GM19438 (cell line): Measurements from ENCODE around the gene ADRA1B.

Source experiments
- ATAC-seq: cut with Tn5 transposase; IDR thresholded peaks from one replicate; pipeline ENCODE4 v1.9.1; 2021; ENCODE audit warnings: low read depth; ENCODE audit not compliant: unreplicated experiment

The ADRA1B gene

GRCh38 chr5:159901308-159901707 is 15.0 kb upstream of the ADRA1B start:
- no peak for ATAC-seq

- ATAC-seq: no peak
These were observed 14.5 kb upstream of the ADRA1B start for GRCh38 chr5:159901772-159902171.

DNA sequence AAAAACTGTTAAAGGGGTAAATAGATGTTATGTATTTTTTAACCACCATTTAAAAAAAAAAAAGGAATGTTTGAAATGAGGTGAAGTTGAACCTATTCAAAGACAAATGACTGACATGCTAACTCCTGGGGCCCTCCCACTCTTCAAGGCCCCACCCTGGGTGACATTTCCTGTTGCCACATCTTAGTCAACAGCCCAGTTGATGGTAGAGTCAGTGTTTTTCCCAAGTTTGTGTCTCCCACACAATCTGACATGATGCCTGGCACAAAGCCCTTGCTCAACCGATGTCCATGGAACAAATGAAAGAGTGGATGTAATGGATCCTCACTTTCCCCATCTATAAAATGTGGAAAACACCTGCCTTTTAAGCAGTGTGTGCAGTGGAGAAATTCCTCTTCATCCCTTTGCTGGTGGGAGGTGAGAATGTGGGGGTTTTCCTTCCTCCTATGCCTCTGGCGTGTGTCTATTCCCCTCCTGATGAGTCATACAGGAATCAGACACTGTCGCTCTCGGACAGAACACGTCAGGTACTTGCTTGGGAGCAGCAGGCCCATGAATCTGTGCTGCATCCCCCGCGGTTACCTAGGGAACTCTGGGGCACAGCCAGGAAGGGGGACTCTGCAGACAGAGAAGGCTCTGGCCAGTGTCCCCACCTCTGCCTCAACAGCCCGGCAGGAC is 13.7 kb upstream of the ADRA1B start:
- ATAC-seq: no peak

DNA sequence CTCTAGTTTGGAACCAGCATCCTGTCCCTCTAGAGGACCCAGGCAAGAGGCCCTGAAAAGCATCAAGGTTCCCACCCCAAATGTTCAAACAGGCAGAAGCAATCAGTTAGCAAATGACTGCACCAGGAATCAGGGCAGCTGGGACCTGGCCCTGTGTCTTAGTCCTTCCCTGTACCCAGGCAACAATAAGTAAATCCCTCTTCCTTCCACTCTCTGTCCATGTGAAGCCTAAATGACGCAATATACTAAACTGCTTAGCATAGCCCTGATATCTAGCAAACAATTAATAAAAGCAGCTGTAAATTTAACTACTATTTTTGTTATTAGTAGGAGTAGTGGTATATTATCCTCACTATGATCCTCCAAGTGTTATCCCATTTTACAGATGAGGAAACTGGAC is 13.2 kb upstream of the ADRA1B start:
- ATAC-seq: no peak

GRCh38 chr5:159904874-159905273 is 11.4 kb upstream of the ADRA1B start:
- ATAC-seq: no peak

DNA sequence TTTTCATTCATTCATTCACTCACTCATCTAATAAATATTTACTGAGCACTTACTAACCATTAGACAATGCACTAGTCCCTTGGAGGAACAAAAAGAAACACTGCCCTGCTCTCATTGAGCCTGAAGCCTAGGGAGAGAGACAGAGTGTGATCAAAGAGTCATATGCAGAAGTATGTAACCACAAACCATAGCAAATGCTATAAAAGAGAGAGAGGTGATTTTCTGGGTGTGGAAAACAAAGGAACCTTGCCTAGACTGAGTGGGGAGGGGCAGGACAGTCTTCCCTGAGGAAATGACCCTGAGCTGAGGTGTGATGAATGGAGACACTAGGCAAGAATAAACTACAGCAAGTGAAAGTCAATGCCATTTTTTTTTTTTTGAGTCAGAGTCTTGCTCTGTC is 10.8 kb upstream of the ADRA1B start:
- ATAC-seq: no peak

GRCh38 chr5:159906463-159906862 is 9.8 kb upstream of the ADRA1B start:
- no peak for ATAC-seq

DNA sequence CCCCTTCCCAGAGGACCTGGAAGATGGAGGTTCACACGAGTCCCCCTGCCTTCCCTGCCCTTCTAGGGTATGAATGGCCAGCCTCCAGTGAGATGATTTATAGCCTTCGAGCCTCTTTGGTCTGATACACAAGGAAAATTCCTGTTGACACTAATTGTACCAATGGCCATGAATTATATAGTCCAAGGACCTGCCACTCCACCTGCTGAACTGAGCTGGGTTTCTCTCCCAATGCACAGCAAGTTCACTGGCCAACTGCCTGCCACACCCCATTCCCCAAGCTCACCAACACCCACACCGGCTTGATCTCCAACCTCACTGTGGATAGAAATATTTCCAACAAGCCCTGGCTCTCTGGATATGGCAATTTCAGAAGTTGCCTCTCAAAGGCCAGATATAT is 9.3 kb upstream of the ADRA1B start:
- ATAC-seq: no peak

- ATAC-seq: no peak
These were observed 8.3 kb upstream of the ADRA1B start for GRCh38 chr5:159907689-159908590.

GRCh38 chr5:159908591-159908940 is 7.7 kb upstream of the ADRA1B start:
- no peak for ATAC-seq

GRCh38 chr5:159909126-159909525 is 7.2 kb upstream of the ADRA1B start:
- ATAC-seq: no peak

- ATAC-seq: no peak
These were observed 6.0 kb upstream of the ADRA1B start for GRCh38 chr5:159910207-159910842.

DNA sequence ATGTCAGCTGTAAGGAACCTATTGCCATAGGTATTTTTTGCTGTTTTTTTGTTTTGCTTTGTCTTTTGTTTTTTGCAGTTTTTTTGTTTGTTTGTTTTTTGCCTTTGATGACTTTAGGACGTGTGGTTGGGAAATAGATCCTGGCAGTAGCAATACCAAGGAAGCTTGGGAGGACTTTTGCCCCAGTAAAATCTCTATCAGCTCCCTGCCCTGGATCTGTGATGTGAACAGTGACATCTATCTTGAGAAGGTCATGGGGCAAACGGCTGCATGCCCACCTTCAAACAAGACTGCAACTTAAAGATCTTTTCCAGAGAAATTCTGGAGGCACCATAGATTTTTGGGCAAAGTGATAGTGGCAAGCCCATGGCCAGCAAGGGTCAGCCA is 5.4 kb upstream of the ADRA1B start:
- no peak for ATAC-seq

DNA sequence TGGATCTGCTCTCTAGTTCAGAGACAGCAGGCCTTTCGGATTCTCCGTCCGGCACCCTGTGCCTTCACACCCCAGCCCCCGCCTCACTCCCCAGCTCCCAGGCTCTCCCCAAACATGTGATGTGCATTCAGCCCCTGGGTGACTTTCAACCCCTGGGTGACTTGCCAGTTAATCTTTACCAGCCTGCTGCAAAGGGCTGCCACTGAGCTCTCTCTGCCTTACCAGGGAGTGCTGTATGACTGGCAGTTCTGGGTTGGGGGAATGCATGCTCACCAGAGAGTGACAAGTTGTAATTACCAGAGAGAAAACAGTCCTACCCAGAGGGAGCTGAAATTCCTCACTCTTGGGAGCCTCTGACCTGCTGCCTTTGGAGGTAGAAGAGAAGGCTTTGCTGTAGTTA is 4.9 kb upstream of the ADRA1B start:
- no peak for ATAC-seq

GRCh38 chr5:159912033-159912800 is 4.1 kb upstream of the ADRA1B start:
- ATAC-seq: no peak

- ATAC-seq: no peak
These were observed 3.2 kb upstream of the ADRA1B start for GRCh38 chr5:159913048-159913447.

DNA sequence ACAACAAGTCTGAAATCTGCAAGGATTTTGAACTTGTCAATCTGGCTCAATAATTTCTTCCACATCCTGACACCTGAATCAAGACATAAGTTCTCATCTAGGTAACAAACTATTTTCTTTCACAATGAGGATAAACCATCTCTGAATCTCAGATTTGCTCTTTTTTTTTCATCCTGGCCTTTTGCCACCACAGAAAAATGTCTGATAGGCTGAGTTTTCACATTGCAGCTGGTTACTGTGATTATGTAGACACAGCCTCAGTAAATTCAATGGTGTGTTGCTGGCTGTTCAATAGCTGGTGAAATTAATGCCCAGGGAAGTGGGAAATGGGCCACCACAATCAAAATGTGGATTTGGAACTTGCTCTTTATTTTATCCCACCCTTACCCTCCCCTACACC is 2.8 kb upstream of the ADRA1B start:
- no peak for ATAC-seq

DNA sequence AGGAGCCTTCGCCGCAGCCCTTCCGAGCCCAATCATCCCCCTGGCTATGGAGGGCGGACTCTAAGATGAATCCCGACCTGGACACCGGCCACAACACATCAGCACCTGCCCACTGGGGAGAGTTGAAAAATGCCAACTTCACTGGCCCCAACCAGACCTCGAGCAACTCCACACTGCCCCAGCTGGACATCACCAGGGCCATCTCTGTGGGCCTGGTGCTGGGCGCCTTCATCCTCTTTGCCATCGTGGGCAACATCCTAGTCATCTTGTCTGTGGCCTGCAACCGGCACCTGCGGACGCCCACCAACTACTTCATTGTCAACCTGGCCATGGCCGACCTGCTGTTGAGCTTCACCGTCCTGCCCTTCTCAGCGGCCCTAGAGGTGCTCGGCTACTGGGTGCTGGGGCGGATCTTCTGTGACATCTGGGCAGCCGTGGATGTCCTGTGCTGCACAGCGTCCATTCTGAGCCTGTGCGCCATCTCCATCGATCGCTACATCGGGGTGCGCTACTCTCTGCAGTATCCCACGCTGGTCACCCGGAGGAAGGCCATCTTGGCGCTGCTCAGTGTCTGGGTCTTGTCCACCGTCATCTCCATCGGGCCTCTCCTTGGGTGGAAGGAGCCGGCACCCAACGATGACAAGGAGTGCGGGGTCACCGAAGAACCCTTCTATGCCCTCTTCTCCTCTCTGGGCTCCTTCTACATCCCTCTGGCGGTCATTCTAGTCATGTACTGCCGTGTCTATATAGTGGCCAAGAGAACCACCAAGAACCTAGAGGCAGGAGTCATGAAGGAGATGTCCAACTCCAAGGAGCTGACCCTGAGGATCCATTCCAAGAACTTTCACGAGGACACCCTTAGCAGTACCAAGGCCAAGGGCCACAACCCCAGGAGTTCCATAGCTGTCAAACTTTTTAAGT is 819 bp downstream of the ADRA1B start:
- no peak for ATAC-seq

GRCh38 chr5:159917994-159918393 is 1.7 kb downstream of the ADRA1B start:
- no peak for ATAC-seq

GRCh38 chr5:159921721-159922120 is 5.4 kb downstream of the ADRA1B start:
- ATAC-seq: no peak
